SK-N-SH (cell line): ENCODE data around the gene CYSTM1. TPM values are rescaled to one million over a fixed set of nuclear protein-coding genes. Genes with fewer than 3 reads are reported as not detected.

ENCODE experiments used
- CTCF ChIA-PET: fragments of 300-600, 350-600 bp; formaldehyde crosslinking; extraction: SDS; loops from one replicate; lab custom pipeline; 2021; lab: Yijun Ruan, JAX
- POLR2A ChIA-PET: fragments of 350-600 bp; sonication (Branson Sonifier 250); formaldehyde crosslinking; extraction: SDS; loops from one replicate; lab custom pipeline; 2020; ENCODE audit warnings: antibody characterized with exemption, inconsistent platforms; lab: Yijun Ruan, JAX
- DNase-seq: peaks from one replicate; pipeline ENCODE4 v3.0.0; 2012
- H2AFZ ChIP-seq: fragments of 200-600 bp; sonication (generic); 2 replicates; pipeline ENCODE4 v1.8.1; 2016; ENCODE audit warnings: antibody characterized with exemption, mild to moderate bottlenecking, low read depth
- H3F3A ChIP-seq: fragments of 200-600 bp; sonication (generic); replicated peaks from 2 replicates; pipeline ENCODE3; 2016; ENCODE audit warnings: antibody characterized with exemption, mild to moderate bottlenecking; ENCODE audit not compliant: insufficient read depth
- H3K27ac ChIP-seq, 2 experiments: fragments of 200-500 bp in 1 of 2; fragments of 200-600 bp in 1 of 2; sonication (Bioruptor generic) in 1 of 2; sonication (generic), shearing (Covaris generic) in 1 of 2; 2 replicates each; pipeline versions ENCODE4 v1.5.1 to v1.6.1; 2014 to 2016; ENCODE audit warnings: low read depth in 2 of 2, inconsistent platforms in 1 of 2, low read length in 1 of 2, mild to moderate bottlenecking in 1 of 2, mixed read lengths in 1 of 2
- H3K27me3 ChIP-seq: fragments of 200-600 bp; sonication (generic), shearing (Covaris generic); 2 replicates; pipeline ENCODE4 v1.6.1; 2016; ENCODE audit warnings: mixed run types; ENCODE audit not compliant: insufficient read depth
- H3K36me3 ChIP-seq, 2 experiments: fragments of 200-500 bp in 1 of 2; fragments of 200-600 bp in 1 of 2; sonication (Bioruptor generic) in 1 of 2; sonication (generic) in 1 of 2; replicated peaks in 1 of 2; 2 replicates each; pipeline versions ENCODE3 to v1.5.1; 2014 to 2016; ENCODE audit warnings: low read length in 1 of 2, mild to moderate bottlenecking in 1 of 2; ENCODE audit not compliant: insufficient read depth in 2 of 2, control insufficient read depth in 1 of 2
- H3K4me1 ChIP-seq, 2 experiments: fragments of 200-500 bp in 1 of 2; fragments of 200-600 bp in 1 of 2; sonication (Bioruptor generic) in 1 of 2; sonication (generic), shearing (Covaris generic) in 1 of 2; 2 replicates each; pipeline versions ENCODE4 v1.5.1 to v1.6.1; 2014 to 2016; ENCODE audit warnings: low read depth in 1 of 2, low read length in 1 of 2, mixed run types in 1 of 2; ENCODE audit not compliant: insufficient read depth in 2 of 2, control insufficient read depth in 1 of 2
- H3K4me2 ChIP-seq: fragments of 200-600 bp; sonication (generic), shearing (Covaris generic); 2 replicates; pipeline ENCODE4 v1.6.1; 2017; ENCODE audit warnings: mixed run types
- H3K4me3 ChIP-seq, 2 experiments: fragments of 200-500 bp in 1 of 2; fragments of 200-600 bp in 1 of 2; sonication (Bioruptor generic) in 1 of 2; sonication (generic), shearing (Covaris generic) in 1 of 2; 2 replicates each; pipeline versions ENCODE4 v1.5.1 to v1.8.1; 2014 to 2016; ENCODE audit warnings: low read depth in 2 of 2, inconsistent platforms in 1 of 2, low read length in 1 of 2, mild to moderate bottlenecking in 1 of 2, mixed read lengths in 1 of 2, moderate library complexity in 1 of 2
- H3K79me2 ChIP-seq: fragments of 200-600 bp; sonication (generic); 2 replicates; pipeline ENCODE4 v1.8.1; 2017; ENCODE audit warnings: mild to moderate bottlenecking; ENCODE audit not compliant: insufficient read depth
- H3K9ac ChIP-seq: fragments of 200-600 bp; sonication (generic); 2 replicates; pipeline ENCODE4 v1.6.1; 2017; ENCODE audit warnings: mixed run types
- H3K9me2 ChIP-seq: fragments of 200-600 bp; sonication (generic); 2 replicates; pipeline ENCODE4 v1.6.1; 2017; ENCODE audit warnings: mixed run types
- H3K9me3 ChIP-seq: fragments of 200-600 bp; sonication (generic); 2 replicates; pipeline ENCODE4 v1.6.1; 2017; ENCODE audit warnings: mixed run types, mild to moderate bottlenecking, moderate library complexity
- H4K20me1 ChIP-seq: fragments of 200-600 bp; sonication (generic); 2 replicates; pipeline ENCODE4 v1.6.1; 2017; ENCODE audit warnings: mild to moderate bottlenecking, mixed run types; ENCODE audit not compliant: insufficient read depth
- CHD2 ChIP-seq: fragments of 150-350 bp; IDR thresholded peaks from 2 replicates; pipeline ENCODE4 v1.6.1; 2018; ENCODE audit warnings: low read length; ENCODE audit not compliant: partially characterized antibody
- CTCF ChIP-seq: fragments of 200-600 bp; sonication (generic); IDR thresholded peaks from 2 replicates; pipeline ENCODE4 v1.6.1; 2017; ENCODE audit warnings: antibody characterized with exemption, mild to moderate bottlenecking, moderate library complexity
- FOXJ3 ChIP-seq: sonication (generic); formaldehyde crosslinking; IDR thresholded peaks from 2 replicates; pipeline ENCODE4 v1.5.1; 2020; ENCODE audit warnings: mild to moderate bottlenecking, missing genetic modification reagents
- GATA2 ChIP-seq: sonication (generic); formaldehyde crosslinking; IDR thresholded peaks from 2 replicates; pipeline ENCODE4 v1.5.0; 2020; ENCODE audit warnings: mild to moderate bottlenecking, missing genetic modification reagents
- MXI1 ChIP-seq: IDR thresholded peaks from 2 replicates; pipeline ENCODE4 v1.6.1; 2012; ENCODE audit warnings: mild to moderate bottlenecking, low read depth, low read length, improper control_type of control experiment
- NFIC ChIP-seq: IDR thresholded peaks from 2 replicates; pipeline ENCODE4 v1.4.0; 2012; ENCODE audit warnings: borderline replicate concordance
- PBX3 ChIP-seq: IDR thresholded peaks from 2 replicates; pipeline ENCODE4; 2012
- REST ChIP-seq: IDR thresholded peaks from 2 replicates; pipeline ENCODE4 v1.6.1; 2012; ENCODE audit warnings: mild to moderate bottlenecking, low read depth, low read length, moderate library complexity
- RFX5 ChIP-seq: IDR thresholded peaks from 2 replicates; pipeline ENCODE4 v1.6.1; 2012; ENCODE audit warnings: mild to moderate bottlenecking, improper control_type of control experiment, low read length
- RXRA ChIP-seq: IDR thresholded peaks from 2 replicates; pipeline ENCODE4 v1.4.0; 2012; ENCODE audit warnings: low read depth, mild to moderate bottlenecking, borderline replicate concordance
- TCF12 ChIP-seq: IDR thresholded peaks from 2 replicates; pipeline ENCODE4 v1.4.0; 2012
- TEAD4 ChIP-seq: IDR thresholded peaks from 2 replicates; pipeline ENCODE4 v1.4.0; 2012; ENCODE audit warnings: mild to moderate bottlenecking, borderline replicate concordance; ENCODE audit not compliant: insufficient read depth
- YY1 ChIP-seq: IDR thresholded peaks from 2 replicates; pipeline ENCODE4 v1.4.0; 2012; ENCODE audit warnings: low read depth, mild to moderate bottlenecking
- WGBS: methylation state at CpG from one replicate; pipeline ENCODE4 v1.1.6; 2017; ENCODE audit warnings: low lambda C conversion rate; 5-methylcytosine and 5-hydroxymethylcytosine counted together
- polyA plus RNA-seq, 3 experiments: library from polyadenylated mRNA; depleted of rRNA; stranded (reverse); fragments of >200 nt; gene quantifications; 2 replicates each; pipeline ENCODE4 v1.2.3, GENCODE V29; 2012
- TF ChIP-seq, protein P1 (sequence below): fragments of 150-350 bp; IDR thresholded peaks from 2 replicates; pipeline ENCODE4 v1.6.1; 2016; ENCODE audit warnings: mild to moderate bottlenecking, low read depth, low read length
- TF ChIP-seq, protein P2 (sequence below): fragments of 150-350 bp; IDR thresholded peaks from 2 replicates; pipeline ENCODE4 v1.6.1; 2017; ENCODE audit warnings: antibody characterized with exemption, low read length, low read depth, borderline replicate concordance

CYSTM1 gene
- polyA plus RNA-seq, 1 of the 3 experiments (the other 2 are of a cell fraction): 27.1 TPM

- 83% methylated on average over 4 of the region's 4 CpGs for WGBS
- Histone ChIP-seq H2AFZ (no peak overlapping the region), H3F3A (no peaks in the 10 kb centered on the region), H3K27ac (no peak overlapping the region), H3K4me2 (no peak overlapping the region), H3K4me3 (no peak overlapping the region), H3K9me2 (no peaks in the 10 kb centered on the region), H3K79me2 (no peaks in the 10 kb centered on the region), H3K27me3 (no peaks in the 10 kb centered on the region), H4K20me1 (no peaks in the 10 kb centered on the region)
- DNase-seq: no peak
- CTCF ChIA-PET: interaction anchor here (1.0 to 2.7 kb wide), 2 partner anchors 117 kb away, joined by 3 to 12 read pairs; no protein-coding TSS in a partner anchor
- TF ChIP-seq GATA2 (CRISPR knock-in tag) (no peak), PBX3 (no peak), YY1 (no peak), TEAD4 (no peak), CTCF (no peak), REST (no peak), FOXJ3 (CRISPR knock-in tag) (no peak), NFIC (no peak), MXI1 (no peak), CHD2 (no peak), RXRA (no peak), TCF12 (no peak), RFX5 (no peak)
- TF ChIP-seq, protein P1, sequence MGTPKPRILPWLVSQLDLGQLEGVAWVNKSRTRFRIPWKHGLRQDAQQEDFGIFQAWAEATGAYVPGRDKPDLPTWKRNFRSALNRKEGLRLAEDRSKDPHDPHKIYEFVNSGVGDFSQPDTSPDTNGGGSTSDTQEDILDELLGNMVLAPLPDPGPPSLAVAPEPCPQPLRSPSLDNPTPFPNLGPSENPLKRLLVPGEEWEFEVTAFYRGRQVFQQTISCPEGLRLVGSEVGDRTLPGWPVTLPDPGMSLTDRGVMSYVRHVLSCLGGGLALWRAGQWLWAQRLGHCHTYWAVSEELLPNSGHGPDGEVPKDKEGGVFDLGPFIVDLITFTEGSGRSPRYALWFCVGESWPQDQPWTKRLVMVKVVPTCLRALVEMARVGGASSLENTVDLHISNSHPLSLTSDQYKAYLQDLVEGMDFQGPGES: no peak
- TF ChIP-seq, protein P2, sequence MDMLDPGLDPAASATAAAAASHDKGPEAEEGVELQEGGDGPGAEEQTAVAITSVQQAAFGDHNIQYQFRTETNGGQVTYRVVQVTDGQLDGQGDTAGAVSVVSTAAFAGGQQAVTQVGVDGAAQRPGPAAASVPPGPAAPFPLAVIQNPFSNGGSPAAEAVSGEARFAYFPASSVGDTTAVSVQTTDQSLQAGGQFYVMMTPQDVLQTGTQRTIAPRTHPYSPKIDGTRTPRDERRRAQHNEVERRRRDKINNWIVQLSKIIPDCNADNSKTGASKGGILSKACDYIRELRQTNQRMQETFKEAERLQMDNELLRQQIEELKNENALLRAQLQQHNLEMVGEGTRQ: no peak
- TF ChIP-seq, all 33 proteins: peak for 0
- no peaks in the 10 kb centered on the region for H3K36me3 ChIP-seq
- no peaks in the 10 kb centered on the region for H3K9me3 ChIP-seq
- H3K4me1 ChIP-seq: no peaks in the 10 kb centered on the region
- H3K9ac ChIP-seq: no peak overlapping the region
- POLR2A ChIA-PET: no interaction called here
Observed at GRCh38 chr5:140234377-140234989, 59.5 kb downstream of the CYSTM1 start.
